GM21526 (cell line): ENCODE results near the gene ORC2.

Experiments
- ATAC-seq: cut with Tn5 transposase; IDR thresholded peaks from one replicate; pipeline ENCODE4 v1.9.1; 2021; ENCODE audit warnings: moderate library complexity; ENCODE audit not compliant: unreplicated experiment, low FRiP score

ORC2 gene

GRCh38 chr2:200862532-200863000 lies 100.9 kb downstream of the ORC2 start:
- ATAC-seq = no peak

- ATAC-seq = no peak
Measured at GRCh38 chr2:200861617-200862155, 101.8 kb downstream of the ORC2 start.

DNA sequence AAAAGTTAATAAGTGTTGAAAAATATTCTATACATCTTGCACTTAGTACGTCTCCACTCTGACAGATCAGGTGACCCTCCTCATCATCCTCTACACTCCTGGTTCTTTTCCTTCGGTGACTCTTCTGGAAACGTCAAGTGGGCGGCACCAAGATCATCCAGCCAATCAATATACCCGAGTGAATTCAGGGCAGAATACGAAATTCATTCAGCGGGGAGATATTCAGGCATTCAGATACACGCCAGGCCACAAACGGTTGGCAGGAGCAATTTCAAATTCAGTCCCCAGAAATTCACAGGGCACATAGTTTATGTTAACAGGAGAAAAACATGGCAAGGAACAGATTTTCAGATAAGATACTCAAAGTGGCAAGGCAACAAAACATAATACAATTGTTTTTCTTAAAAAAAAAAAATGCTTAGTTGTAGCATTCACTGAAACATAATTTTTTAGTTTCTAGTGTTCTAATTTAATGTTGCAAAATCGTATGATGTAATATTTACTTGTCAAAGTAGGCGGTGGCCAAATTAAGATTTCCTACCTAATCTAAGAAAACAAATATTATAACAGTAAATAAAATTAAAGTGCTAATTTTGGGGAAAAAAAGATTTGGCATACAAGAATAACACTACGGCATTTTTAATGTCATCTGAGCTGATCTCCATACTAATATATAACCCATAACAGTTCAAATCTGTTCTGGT lies 103.2 kb downstream of the ORC2 start:
- no peak for ATAC-seq
